ENCODE results near the gene UGT1A9. TPM values are rescaled to one million over a fixed set of nuclear protein-coding genes. Genes with fewer than 3 reads are reported as not detected.

Gene UGT1A9
- total RNA-seq, 1 donor from 2014 or later = not detected

- Mint-ChIP-seq H3K36me3 (ENCODE audit: unreplicated experiment) (no peaks in the 10 kb centered on the region), H3K4me3 (ENCODE audit: unreplicated experiment) (no peak overlapping the region), H3K4me1 (ENCODE audit: low read depth, unreplicated experiment) (peaks cover 3% of the 10 kb centered on the region), H3K9me3 (ENCODE audit: unreplicated experiment) (peaks cover 4% of the 10 kb centered on the region), H3K27me3 (ENCODE audit: unreplicated experiment) (peaks cover 7% of the 10 kb centered on the region), H3K27ac (ENCODE audit: unreplicated experiment) (no peak overlapping the region)
- DNase-seq = no peak
- TF ChIP-seq, protein P1, sequence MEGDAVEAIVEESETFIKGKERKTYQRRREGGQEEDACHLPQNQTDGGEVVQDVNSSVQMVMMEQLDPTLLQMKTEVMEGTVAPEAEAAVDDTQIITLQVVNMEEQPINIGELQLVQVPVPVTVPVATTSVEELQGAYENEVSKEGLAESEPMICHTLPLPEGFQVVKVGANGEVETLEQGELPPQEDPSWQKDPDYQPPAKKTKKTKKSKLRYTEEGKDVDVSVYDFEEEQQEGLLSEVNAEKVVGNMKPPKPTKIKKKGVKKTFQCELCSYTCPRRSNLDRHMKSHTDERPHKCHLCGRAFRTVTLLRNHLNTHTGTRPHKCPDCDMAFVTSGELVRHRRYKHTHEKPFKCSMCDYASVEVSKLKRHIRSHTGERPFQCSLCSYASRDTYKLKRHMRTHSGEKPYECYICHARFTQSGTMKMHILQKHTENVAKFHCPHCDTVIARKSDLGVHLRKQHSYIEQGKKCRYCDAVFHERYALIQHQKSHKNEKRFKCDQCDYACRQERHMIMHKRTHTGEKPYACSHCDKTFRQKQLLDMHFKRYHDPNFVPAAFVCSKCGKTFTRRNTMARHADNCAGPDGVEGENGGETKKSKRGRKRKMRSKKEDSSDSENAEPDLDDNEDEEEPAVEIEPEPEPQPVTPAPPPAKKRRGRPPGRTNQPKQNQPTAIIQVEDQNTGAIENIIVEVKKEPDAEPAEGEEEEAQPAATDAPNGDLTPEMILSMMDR (IDR thresholded peaks at IDR 0.05; ENCODE audit: partially characterized antibody, unreplicated experiment) = no peak
Measured at GRCh38 chr2:233817361-233817911, 145.7 kb downstream of the UGT1A9 start.

DNA sequence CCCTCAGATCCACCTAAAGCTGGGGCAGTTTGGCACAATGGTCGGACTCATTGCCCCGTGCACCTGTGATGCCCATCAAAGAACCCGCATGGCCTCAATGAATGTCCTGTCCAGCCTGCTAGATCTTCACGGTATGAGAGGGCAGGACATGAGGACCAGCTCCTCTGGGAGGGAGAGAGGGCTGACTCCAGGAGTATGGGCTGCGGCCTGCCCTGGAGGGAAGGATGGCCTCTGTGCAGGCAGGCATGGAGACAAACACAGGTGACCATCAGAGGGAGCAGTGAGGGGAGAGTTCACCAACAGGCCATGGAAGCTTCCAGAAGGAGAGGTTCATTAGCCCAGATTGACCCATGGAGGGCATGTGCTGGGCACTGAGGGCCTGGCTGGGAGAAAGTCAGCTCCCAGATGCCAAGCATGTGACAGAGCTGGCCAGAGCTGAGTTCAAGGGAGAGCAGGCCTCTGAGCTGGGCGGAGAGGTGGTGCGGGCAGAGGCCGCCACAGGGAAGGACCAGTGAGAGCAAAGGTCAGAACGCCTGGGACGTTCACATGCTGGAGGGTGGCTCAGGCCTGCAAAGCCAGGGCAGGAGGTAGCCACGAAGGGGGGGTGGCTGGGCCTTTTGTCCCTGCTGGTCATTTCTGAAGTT is 146.4 kb downstream of the UGT1A9 start:
- no peak for DNase-seq
- H3K27me3 Mint-ChIP-seq (ENCODE audit: unreplicated experiment) = peaks cover 7% of the 10 kb centered on the region
- no peak overlapping the region for H3K4me3 Mint-ChIP-seq (ENCODE audit: unreplicated experiment)

DNA sequence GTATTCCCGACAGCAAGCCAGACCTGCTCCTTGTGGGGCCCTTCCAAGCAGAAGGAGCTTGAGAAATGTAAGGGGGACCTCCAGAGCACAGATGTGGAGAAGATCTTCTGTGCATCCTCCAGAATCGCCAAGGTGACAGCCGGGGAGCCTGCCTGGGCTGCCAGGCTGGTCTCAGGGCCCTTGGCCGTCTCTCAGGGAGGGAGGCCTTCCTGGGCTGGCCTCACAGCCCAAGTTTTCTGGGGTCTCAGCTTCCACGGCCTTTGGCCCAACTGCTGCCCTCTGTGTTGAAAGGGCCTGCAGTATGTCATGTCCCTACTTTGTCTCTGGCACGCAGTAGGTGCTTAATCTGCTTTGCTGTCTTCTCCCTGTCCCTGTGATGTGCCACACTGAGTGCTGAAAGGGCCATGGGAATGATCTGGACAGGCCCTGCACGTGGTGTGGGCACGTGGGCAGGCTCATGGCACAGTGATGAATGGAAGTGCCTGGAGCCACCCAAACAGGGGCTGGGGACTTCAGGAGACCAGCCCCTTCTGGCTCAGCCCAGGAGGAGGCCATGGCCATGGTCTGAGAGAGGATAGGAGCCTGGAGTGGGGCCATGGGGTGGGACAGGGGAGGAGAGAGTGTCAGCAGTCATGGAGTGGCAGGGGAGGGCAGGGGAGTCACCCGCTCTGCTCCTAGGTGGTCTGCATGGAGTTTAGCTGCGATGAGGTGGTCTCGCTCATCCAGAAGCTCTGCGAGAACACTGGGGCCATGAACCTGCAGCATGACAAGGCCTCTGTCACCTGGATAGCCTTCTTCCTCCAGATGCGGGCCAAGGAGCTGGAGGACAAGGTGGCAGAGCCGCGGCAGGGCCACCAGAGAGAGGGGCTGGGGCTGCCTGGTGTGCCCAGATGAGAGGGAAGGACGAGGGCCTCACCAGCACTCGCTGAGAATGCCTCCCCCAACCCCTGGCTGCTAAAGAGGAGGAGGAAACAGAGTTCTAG is 147.2 kb downstream of the UGT1A9 start:
- Mint-ChIP-seq H3K9me3 (ENCODE audit: unreplicated experiment) (peaks cover 4% of the 10 kb centered on the region), H3K4me1 (ENCODE audit: low read depth, unreplicated experiment) (peaks cover 3% of the 10 kb centered on the region), H3K27ac (ENCODE audit: unreplicated experiment) (no peak overlapping the region), H3K27me3 (ENCODE audit: unreplicated experiment) (peaks cover 7% of the 10 kb centered on the region), H3K4me3 (ENCODE audit: unreplicated experiment) (no peak overlapping the region), H3K36me3 (ENCODE audit: unreplicated experiment) (no peaks in the 10 kb centered on the region)
- no peak for DNase-seq
- TF ChIP-seq, protein P1 (IDR thresholded peaks at IDR 0.05; ENCODE audit: partially characterized antibody, unreplicated experiment) = no peak

More for the DNA sequence above, 146.4 kb downstream of the UGT1A9 start:
- Mint-ChIP-seq H3K36me3 (ENCODE audit: unreplicated experiment) (no peaks in the 10 kb centered on the region), H3K4me1 (ENCODE audit: low read depth, unreplicated experiment) (peaks cover 3% of the 10 kb centered on the region), H3K27ac (ENCODE audit: unreplicated experiment) (no peak overlapping the region), H3K9me3 (ENCODE audit: unreplicated experiment) (peaks cover 4% of the 10 kb centered on the region)
- TF ChIP-seq, protein P1 (IDR thresholded peaks at IDR 0.05; ENCODE audit: partially characterized antibody, unreplicated experiment) = no peak

DNA sequence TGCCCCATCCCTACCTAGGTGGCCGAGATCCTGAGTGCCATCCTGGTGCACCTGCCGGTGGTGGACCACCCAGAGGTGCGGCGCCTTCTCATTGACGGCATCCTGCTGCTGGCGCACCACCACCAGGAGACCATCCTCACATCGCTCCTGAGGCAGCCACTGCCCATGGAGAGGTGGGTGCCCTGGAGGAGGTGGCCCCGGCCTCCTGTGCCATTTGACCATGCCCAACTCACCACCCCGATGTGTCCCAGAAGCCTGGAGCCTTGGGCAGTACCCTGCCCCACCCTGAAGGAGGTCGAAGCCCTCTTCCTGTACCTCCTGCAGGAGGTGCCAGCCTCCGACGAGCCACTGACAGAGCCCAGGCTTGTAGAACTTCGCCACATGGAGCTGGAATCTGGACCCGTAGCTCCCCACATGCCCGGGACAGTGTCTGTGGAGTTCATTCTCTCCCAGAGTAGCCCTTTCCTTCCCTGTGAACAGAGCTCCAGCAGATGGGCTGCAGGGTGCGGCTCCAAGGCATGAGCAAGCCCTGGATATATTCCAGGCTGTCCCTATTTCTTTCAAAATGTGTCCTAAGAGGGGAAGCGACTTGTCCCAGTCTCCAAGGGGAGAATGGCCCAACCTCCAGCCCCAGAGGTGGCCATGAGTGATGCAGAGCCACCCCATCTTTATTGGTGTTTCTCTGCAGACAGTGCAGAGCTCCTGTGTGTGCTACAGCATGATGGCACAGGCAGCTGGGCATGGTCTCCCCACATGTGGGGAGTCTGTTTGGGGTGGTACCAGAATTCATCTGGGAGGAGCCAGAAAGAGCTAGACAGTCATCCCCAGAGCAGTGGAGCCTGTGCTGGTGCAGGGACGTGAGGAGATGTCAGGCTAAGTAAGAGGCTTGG is 148.4 kb downstream of the UGT1A9 start:
- DNase-seq = no peak
- H3K36me3 Mint-ChIP-seq (ENCODE audit: unreplicated experiment) = no peaks in the 10 kb centered on the region
- peaks cover 7% of the 10 kb centered on the region for H3K27me3 Mint-ChIP-seq (ENCODE audit: unreplicated experiment)
- no peak overlapping the region for H3K27ac Mint-ChIP-seq (ENCODE audit: unreplicated experiment)
- TF ChIP-seq, protein P1 (IDR thresholded peaks at IDR 0.05; ENCODE audit: partially characterized antibody, unreplicated experiment) = no peak
- peaks cover 4% of the 10 kb centered on the region for H3K9me3 Mint-ChIP-seq (ENCODE audit: unreplicated experiment)
- H3K4me3 Mint-ChIP-seq (ENCODE audit: unreplicated experiment) = no peak overlapping the region
- H3K4me1 Mint-ChIP-seq (ENCODE audit: low read depth, unreplicated experiment) = peaks cover 3% of the 10 kb centered on the region

All from glutamatergic neuron (in vitro differentiated cells).